OCI-LY7 (cell line): ENCODE measurements around the gene SSX2IP.

Experiments used
- EZH2phosphoT487 ChIP-seq: fragments of 200-600 bp; sonication (generic); IDR thresholded peaks from 2 replicates; pipeline ENCODE4 v1.6.1; 2018; ENCODE audit warnings: low read depth, borderline replicate concordance, mild to moderate bottlenecking, mixed run types, antibody characterized with exemption, low read length, moderate library complexity, mixed read lengths
- TF ChIP-seq, protein P1 (sequence below): fragments of 200-600 bp; sonication (generic); conservative IDR thresholded peaks from 2 replicates; pipeline ENCODE4 v1.5.1; 2014; ENCODE audit warnings: mild to moderate bottlenecking, antibody characterized with exemption, low read length, moderate library complexity, mixed read lengths

DNA sequence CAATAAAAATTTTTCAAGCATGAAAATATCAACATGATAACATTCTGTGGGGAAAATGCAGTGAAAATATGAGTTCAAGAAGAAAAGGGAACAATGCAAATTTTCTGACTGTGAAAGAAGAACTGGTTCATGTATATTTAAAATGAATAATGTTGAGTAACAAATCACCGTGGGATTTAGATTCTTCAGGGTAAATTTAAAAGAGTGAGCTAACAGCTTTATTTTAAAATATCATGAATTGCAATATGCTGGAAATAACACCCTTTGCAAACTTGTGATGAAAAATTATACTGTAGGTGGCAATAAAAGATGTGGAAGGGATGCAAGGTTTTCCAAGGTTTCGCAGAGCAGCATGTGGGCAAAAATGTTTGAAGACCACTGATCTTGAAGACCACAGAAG is 13.2 kb upstream of the SSX2IP start:
- TF ChIP-seq, protein P1, sequence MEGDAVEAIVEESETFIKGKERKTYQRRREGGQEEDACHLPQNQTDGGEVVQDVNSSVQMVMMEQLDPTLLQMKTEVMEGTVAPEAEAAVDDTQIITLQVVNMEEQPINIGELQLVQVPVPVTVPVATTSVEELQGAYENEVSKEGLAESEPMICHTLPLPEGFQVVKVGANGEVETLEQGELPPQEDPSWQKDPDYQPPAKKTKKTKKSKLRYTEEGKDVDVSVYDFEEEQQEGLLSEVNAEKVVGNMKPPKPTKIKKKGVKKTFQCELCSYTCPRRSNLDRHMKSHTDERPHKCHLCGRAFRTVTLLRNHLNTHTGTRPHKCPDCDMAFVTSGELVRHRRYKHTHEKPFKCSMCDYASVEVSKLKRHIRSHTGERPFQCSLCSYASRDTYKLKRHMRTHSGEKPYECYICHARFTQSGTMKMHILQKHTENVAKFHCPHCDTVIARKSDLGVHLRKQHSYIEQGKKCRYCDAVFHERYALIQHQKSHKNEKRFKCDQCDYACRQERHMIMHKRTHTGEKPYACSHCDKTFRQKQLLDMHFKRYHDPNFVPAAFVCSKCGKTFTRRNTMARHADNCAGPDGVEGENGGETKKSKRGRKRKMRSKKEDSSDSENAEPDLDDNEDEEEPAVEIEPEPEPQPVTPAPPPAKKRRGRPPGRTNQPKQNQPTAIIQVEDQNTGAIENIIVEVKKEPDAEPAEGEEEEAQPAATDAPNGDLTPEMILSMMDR, result no peak
- no peak for TF ChIP-seq EZH2phosphoT487
